SJSA1 (cell line): ENCODE data around the gene EVI5. TPM values are rescaled to one million over a fixed set of nuclear protein-coding genes. Genes with fewer than 3 reads are reported as not detected.

Experiments
- DNase-seq, 2 experiments: peaks; one replicate each; pipeline ENCODE4 v3.0.0-alpha.2; 2015 to 2020; ENCODE audit warnings: low spot score in 2 of 2, low read depth in 1 of 2
- H3K27ac ChIP-seq: fragments of 250-450 bp; sonication (Bioruptor Pico); 2 replicates; pipeline ENCODE4 v1.5.1; 2020; ENCODE audit warnings: mild to moderate bottlenecking, moderate library complexity
- H3K27me3 ChIP-seq: fragments of 250-450 bp; sonication (Bioruptor Pico); replicated peaks from 2 replicates; pipeline ENCODE4 v1.5.1; 2020; ENCODE audit warnings: mild to moderate bottlenecking, moderate library complexity
- H3K36me3 ChIP-seq: fragments of 250-450 bp; sonication (Bioruptor Pico); 2 replicates; pipeline ENCODE4 v1.5.1; 2020; ENCODE audit warnings: mild to moderate bottlenecking
- H3K4me1 ChIP-seq: fragments of 250-450 bp; sonication (Bioruptor Pico); replicated peaks from 2 replicates; pipeline ENCODE4 v1.6.1; 2021; ENCODE audit warnings: mild to moderate bottlenecking
- H3K4me3 ChIP-seq: fragments of 250-450 bp; sonication (Bioruptor Pico); 2 replicates; pipeline ENCODE4 v1.5.1; 2020; ENCODE audit warnings: mild to moderate bottlenecking
- H3K9me3 ChIP-seq: fragments of 250-450 bp; sonication (Bioruptor Pico); replicated peaks from 2 replicates; pipeline ENCODE4 v1.5.1; 2020; ENCODE audit warnings: mild to moderate bottlenecking
- total RNA-seq: library from RNA; depleted of rRNA; stranded (reverse); fragments of >200 nt; shearing (Covaris generic); gene quantifications from 2 replicates; pipeline ENCODE4 v1.2.3, GENCODE V29; 2014; rRNA removed

Gene EVI5
- total RNA-seq, 1 experiment from 2014 or later = 18.1 TPM

GRCh38 chr1:92478393-92478792, 306.5 kb downstream of the EVI5 start:
- H3K4me3 ChIP-seq = no peak overlapping the region
- no peaks in the 10 kb centered on the region for H3K4me1 ChIP-seq
- peaks cover 30% of the 10 kb centered on the region for H3K27me3 ChIP-seq
- H3K9me3 ChIP-seq = peaks cover 3% of the 10 kb centered on the region
- no peaks in the 10 kb centered on the region for H3K36me3 ChIP-seq
- no peak overlapping the region for H3K27ac ChIP-seq
- no peak for DNase-seq

GRCh38 chr1:92476071-92476631, 308.8 kb downstream of the EVI5 start:
- Histone ChIP-seq H3K27me3 (peaks cover 16% of the 10 kb centered on the region; the same call in 1 of the 2 replicates), H3K36me3 (no peaks in the 10 kb centered on the region), H3K4me3 (no peak overlapping the region), H3K4me1 (no peaks in the 10 kb centered on the region), H3K9me3 (no peaks in the 10 kb centered on the region), H3K27ac (no peak overlapping the region)
- no peak for DNase-seq

GRCh38 chr1:92475029-92475428, 309.9 kb downstream of the EVI5 start:
- no peak for DNase-seq
- H3K4me1 ChIP-seq = no peaks in the 10 kb centered on the region
- H3K36me3 ChIP-seq = no peaks in the 10 kb centered on the region
- H3K27me3 ChIP-seq = peaks cover 16% of the 10 kb centered on the region; the same call in 1 of the 2 replicates
- H3K27ac ChIP-seq = no peak overlapping the region
- no peaks in the 10 kb centered on the region for H3K9me3 ChIP-seq
- H3K4me3 ChIP-seq = no peak overlapping the region

GRCh38 chr1:92473781-92474495, 311.0 kb downstream of the EVI5 start:
- no peak for DNase-seq
- H3K4me1 ChIP-seq = no peaks in the 10 kb centered on the region
- no peaks in the 10 kb centered on the region for H3K9me3 ChIP-seq

GRCh38 chr1:92470216-92470615, 314.7 kb downstream of the EVI5 start:
- H3K4me3 ChIP-seq = no peak overlapping the region
- no peaks in the 10 kb centered on the region for H3K4me1 ChIP-seq
- H3K27ac ChIP-seq = no peak overlapping the region
- no peaks in the 10 kb centered on the region for H3K36me3 ChIP-seq
- no peaks in the 10 kb centered on the region for H3K9me3 ChIP-seq
- DNase-seq = no peak
- H3K27me3 ChIP-seq = peaks cover 8% of the 10 kb centered on the region

More at GRCh38 chr1:92473781-92474495, 311.0 kb downstream of the EVI5 start:
- Histone ChIP-seq H3K4me3 (no peak overlapping the region), H3K36me3 (no peaks in the 10 kb centered on the region), H3K27ac (no peak overlapping the region), H3K27me3 (peaks cover 16% of the 10 kb centered on the region; the same call in 1 of the 2 replicates)

- no peak overlapping the region for H3K4me3 ChIP-seq
- no peaks in the 10 kb centered on the region for H3K9me3 ChIP-seq
- no peaks in the 10 kb centered on the region for H3K4me1 ChIP-seq
- no peak overlapping the region for H3K27ac ChIP-seq
- H3K27me3 ChIP-seq = peaks cover 2% of the 10 kb centered on the region; the same call in 1 of the 2 replicates
- no peak for DNase-seq
- H3K36me3 ChIP-seq = no peaks in the 10 kb centered on the region
These were observed 318.1 kb downstream of the EVI5 start for GRCh38 chr1:92466683-92467352.

GRCh38 chr1:92465256-92465647, 319.7 kb downstream of the EVI5 start:
- Histone ChIP-seq H3K36me3 (no peaks in the 10 kb centered on the region), H3K9me3 (no peaks in the 10 kb centered on the region), H3K4me1 (no peaks in the 10 kb centered on the region), H3K27me3 (peaks cover 2% of the 10 kb centered on the region; the same call in 1 of the 2 replicates), H3K27ac (no peak overlapping the region), H3K4me3 (no peak overlapping the region)
- DNase-seq = no peak

- Histone ChIP-seq H3K9me3 (no peaks in the 10 kb centered on the region), H3K4me1 (no peaks in the 10 kb centered on the region), H3K36me3 (no peaks in the 10 kb centered on the region), H3K4me3 (no peak overlapping the region), H3K27ac (no peak overlapping the region), H3K27me3 (peaks cover 2% of the 10 kb centered on the region; the same call in 1 of the 2 replicates)
- no peak for DNase-seq
These were observed 320.2 kb downstream of the EVI5 start for GRCh38 chr1:92464588-92465255.

GRCh38 chr1:92461364-92462097, 323.4 kb downstream of the EVI5 start:
- DNase-seq = no peak
- Histone ChIP-seq H3K4me3 (no peak overlapping the region), H3K27me3 (no peaks in the 10 kb centered on the region), H3K27ac (no peak overlapping the region), H3K9me3 (no peaks in the 10 kb centered on the region), H3K36me3 (no peaks in the 10 kb centered on the region), H3K4me1 (no peaks in the 10 kb centered on the region)

- no peak for DNase-seq
- H3K27me3 ChIP-seq = no peaks in the 10 kb centered on the region
- H3K36me3 ChIP-seq = no peaks in the 10 kb centered on the region
- H3K9me3 ChIP-seq = no peaks in the 10 kb centered on the region
- no peaks in the 10 kb centered on the region for H3K4me1 ChIP-seq
- H3K27ac ChIP-seq = no peak overlapping the region
- H3K4me3 ChIP-seq = no peak overlapping the region
These were observed 325.0 kb downstream of the EVI5 start for GRCh38 chr1:92459871-92460320.

Other genes with a start within 250 kb of the EVI5 start
- 646 and 1,004 TPM in 2 replicates for gene RPL5, start 46.9 kb upstream of the EVI5 start, total RNA-seq
- 22.6 and 23.6 TPM in 2 replicates for gene DIPK1A, start 176.4 kb upstream of the EVI5 start, total RNA-seq